K562 (cell line): ENCODE data around the gene ROBO1.

Experiments
- ATF7 ChIP-seq: fragments of 450-650 bp; IDR thresholded peaks from 2 replicates; pipeline ENCODE4 v1.7.1; 2014; ENCODE audit warnings: mild to moderate bottlenecking, moderate library complexity
- EP300 ChIP-seq: IDR thresholded peaks from 2 replicates; pipeline ENCODE4 v1.6.1; 2012; ENCODE audit warnings: low read length, improper control_type of control experiment
- HDAC1 ChIP-seq, 2 experiments: fragments of 450-650 bp; IDR thresholded peaks; 2 replicates each; pipeline ENCODE4 v1.6.1; 2016 to 2017; ENCODE audit warnings: inconsistent platforms in 1 of 2, mild to moderate bottlenecking in 1 of 2, moderate library complexity in 1 of 2
- HNRNPH1 ChIP-seq: fragments of 200-400 bp; formaldehyde crosslinking; optimal IDR thresholded peaks from 2 replicates; pipeline ENCODE3; 2017; ENCODE audit warnings: low read depth, mild to moderate bottlenecking, low read length, moderate library complexity
- SIN3A ChIP-seq, 2 experiments: fragments of 150-350 bp in 1 of 2; IDR thresholded peaks; 2 replicates each; pipeline ENCODE4 v1.6.1; 2011 to 2016; ENCODE audit warnings: borderline replicate concordance in 2 of 2, low read depth in 2 of 2, low read length in 2 of 2, mild to moderate bottlenecking in 2 of 2, moderate library complexity in 2 of 2; ENCODE audit not compliant: control insufficient read depth in 1 of 2
- SMAD3 ChIP-seq: fragments of 450-650 bp; formaldehyde crosslinking; conservative IDR thresholded peaks from 2 replicates; pipeline ENCODE4 v1.4.0; 2020; ENCODE audit warnings: mild to moderate bottlenecking
- ZFP36 ChIP-seq: fragments of 150-350 bp; IDR thresholded peaks from 2 replicates; pipeline ENCODE4 v1.6.1; 2018; ENCODE audit warnings: low read length, low read depth; ENCODE audit not compliant: partially characterized antibody
- ZNF134 ChIP-seq: fragments of 250-450 bp; sonication (Bioruptor Pico); conservative IDR thresholded peaks from 2 replicates; pipeline ENCODE4 v1.4.0; 2020
- TF ChIP-seq, protein P1 (sequence below), 3 experiments: IDR thresholded peaks in 2 of 3; conservative IDR thresholded peaks in 1 of 3; 2 replicates each; pipeline ENCODE4 v1.5.1; 2011 to 2012; ENCODE audit warnings: low read length in 3 of 3, mild to moderate bottlenecking in 3 of 3, control low read depth in 2 of 3, improper control_type of control experiment in 1 of 3, inconsistent platforms in 1 of 3, low read depth in 1 of 3, mixed read lengths in 1 of 3, moderate library complexity in 1 of 3; ENCODE audit not compliant: insufficient read depth in 2 of 3
- TF ChIP-seq, protein P2 (sequence below): fragments of 450-650 bp; formaldehyde crosslinking; IDR thresholded peaks from 2 replicates; pipeline ENCODE4 v1.4.0; 2022; ENCODE audit warnings: missing genetic modification characterization
- TF ChIP-seq, protein P3 (sequence below): sonication (generic); formaldehyde crosslinking; IDR thresholded peaks from 2 replicates; pipeline ENCODE4 v1.8.1; 2023; ENCODE audit warnings: mild to moderate bottlenecking, missing genetic modification reagents
- TF ChIP-seq, protein P4 (sequence below): sonication (generic); formaldehyde crosslinking; IDR thresholded peaks from 2 replicates; pipeline ENCODE4 v1.8.0; 2023; ENCODE audit warnings: mild to moderate bottlenecking, missing genetic modification reagents

DNA sequence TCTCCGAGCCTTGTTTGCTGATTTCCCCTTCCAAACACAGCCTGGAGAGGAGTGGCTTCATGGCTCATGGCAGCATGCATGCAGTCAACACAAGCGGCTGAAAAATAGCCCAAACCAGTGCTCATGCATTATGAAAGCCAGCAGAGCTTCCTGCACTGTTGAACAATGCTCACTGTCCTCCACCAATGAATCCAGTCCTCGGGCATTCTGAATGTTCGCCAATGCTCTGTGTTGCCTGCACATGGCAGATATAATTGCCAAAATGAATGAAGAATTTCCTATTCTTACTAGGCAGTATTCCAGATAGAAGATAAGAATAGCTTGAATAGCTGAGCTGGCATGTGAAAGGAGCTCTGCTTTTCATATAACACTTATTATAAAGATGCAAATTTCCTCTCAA lies 252.7 kb downstream of the ROBO1 start:
- TF ChIP-seq HNRNPH1: no peak
- TF ChIP-seq, protein P1, sequence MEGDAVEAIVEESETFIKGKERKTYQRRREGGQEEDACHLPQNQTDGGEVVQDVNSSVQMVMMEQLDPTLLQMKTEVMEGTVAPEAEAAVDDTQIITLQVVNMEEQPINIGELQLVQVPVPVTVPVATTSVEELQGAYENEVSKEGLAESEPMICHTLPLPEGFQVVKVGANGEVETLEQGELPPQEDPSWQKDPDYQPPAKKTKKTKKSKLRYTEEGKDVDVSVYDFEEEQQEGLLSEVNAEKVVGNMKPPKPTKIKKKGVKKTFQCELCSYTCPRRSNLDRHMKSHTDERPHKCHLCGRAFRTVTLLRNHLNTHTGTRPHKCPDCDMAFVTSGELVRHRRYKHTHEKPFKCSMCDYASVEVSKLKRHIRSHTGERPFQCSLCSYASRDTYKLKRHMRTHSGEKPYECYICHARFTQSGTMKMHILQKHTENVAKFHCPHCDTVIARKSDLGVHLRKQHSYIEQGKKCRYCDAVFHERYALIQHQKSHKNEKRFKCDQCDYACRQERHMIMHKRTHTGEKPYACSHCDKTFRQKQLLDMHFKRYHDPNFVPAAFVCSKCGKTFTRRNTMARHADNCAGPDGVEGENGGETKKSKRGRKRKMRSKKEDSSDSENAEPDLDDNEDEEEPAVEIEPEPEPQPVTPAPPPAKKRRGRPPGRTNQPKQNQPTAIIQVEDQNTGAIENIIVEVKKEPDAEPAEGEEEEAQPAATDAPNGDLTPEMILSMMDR (IDR thresholded peaks at IDR 0.05 in 2 of 3, conservative IDR thresholded peaks at IDR 0.05 in 1 of 3; ENCODE audit: insufficient read depth in 2 of 3, low read depth in 1 of 3, low read length in 3 of 3): no peak
- TF ChIP-seq, protein P2, sequence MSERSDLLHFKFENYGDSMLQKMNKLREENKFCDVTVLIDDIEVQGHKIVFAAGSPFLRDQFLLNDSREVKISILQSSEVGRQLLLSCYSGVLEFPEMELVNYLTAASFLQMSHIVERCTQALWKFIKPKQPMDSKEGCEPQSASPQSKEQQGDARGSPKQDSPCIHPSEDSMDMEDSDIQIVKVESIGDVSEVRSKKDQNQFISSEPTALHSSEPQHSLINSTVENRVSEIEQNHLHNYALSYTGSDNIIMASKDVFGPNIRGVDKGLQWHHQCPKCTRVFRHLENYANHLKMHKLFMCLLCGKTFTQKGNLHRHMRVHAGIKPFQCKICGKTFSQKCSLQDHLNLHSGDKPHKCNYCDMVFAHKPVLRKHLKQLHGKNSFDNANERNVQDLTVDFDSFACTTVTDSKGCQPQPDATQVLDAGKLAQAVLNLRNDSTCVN (CRISPR knock-in tag): no peak
- no peak for TF ChIP-seq HDAC1 (IDR thresholded peaks at IDR 0.05)
- TF ChIP-seq EP300: no peak
- no peak for TF ChIP-seq ZFP36
- TF ChIP-seq ZNF134 (CRISPR knock-in tag): no peak
- no peak for TF ChIP-seq SMAD3 (CRISPR knock-in tag)
- TF ChIP-seq ATF7: no peak
- TF ChIP-seq, protein P3, sequence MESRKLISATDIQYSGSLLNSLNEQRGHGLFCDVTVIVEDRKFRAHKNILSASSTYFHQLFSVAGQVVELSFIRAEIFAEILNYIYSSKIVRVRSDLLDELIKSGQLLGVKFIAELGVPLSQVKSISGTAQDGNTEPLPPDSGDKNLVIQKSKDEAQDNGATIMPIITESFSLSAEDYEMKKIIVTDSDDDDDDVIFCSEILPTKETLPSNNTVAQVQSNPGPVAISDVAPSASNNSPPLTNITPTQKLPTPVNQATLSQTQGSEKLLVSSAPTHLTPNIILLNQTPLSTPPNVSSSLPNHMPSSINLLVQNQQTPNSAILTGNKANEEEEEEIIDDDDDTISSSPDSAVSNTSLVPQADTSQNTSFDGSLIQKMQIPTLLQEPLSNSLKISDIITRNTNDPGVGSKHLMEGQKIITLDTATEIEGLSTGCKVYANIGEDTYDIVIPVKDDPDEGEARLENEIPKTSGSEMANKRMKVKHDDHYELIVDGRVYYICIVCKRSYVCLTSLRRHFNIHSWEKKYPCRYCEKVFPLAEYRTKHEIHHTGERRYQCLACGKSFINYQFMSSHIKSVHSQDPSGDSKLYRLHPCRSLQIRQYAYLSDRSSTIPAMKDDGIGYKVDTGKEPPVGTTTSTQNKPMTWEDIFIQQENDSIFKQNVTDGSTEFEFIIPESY: no peak
- TF ChIP-seq, protein P4, sequence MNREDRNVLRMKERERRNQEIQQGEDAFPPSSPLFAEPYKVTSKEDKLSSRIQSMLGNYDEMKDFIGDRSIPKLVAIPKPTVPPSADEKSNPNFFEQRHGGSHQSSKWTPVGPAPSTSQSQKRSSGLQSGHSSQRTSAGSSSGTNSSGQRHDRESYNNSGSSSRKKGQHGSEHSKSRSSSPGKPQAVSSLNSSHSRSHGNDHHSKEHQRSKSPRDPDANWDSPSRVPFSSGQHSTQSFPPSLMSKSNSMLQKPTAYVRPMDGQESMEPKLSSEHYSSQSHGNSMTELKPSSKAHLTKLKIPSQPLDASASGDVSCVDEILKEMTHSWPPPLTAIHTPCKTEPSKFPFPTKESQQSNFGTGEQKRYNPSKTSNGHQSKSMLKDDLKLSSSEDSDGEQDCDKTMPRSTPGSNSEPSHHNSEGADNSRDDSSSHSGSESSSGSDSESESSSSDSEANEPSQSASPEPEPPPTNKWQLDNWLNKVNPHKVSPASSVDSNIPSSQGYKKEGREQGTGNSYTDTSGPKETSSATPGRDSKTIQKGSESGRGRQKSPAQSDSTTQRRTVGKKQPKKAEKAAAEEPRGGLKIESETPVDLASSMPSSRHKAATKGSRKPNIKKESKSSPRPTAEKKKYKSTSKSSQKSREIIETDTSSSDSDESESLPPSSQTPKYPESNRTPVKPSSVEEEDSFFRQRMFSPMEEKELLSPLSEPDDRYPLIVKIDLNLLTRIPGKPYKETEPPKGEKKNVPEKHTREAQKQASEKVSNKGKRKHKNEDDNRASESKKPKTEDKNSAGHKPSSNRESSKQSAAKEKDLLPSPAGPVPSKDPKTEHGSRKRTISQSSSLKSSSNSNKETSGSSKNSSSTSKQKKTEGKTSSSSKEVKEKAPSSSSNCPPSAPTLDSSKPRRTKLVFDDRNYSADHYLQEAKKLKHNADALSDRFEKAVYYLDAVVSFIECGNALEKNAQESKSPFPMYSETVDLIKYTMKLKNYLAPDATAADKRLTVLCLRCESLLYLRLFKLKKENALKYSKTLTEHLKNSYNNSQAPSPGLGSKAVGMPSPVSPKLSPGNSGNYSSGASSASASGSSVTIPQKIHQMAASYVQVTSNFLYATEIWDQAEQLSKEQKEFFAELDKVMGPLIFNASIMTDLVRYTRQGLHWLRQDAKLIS (CRISPR knock-in tag): no peak
- no peak for TF ChIP-seq SIN3A (IDR thresholded peaks at IDR 0.05; ENCODE audit: borderline replicate concordance in 2 of 2, control insufficient read depth in 1 of 2, low read depth in 2 of 2, low read length in 2 of 2)
